ENCODE results near the gene LIMS1.
"Not testable (repeated sequence)": the region's sequence is repeated elsewhere in the genome, so short reads cannot be mapped to it uniquely, and the experiment has no call there.

LIMS1 gene

DNA sequence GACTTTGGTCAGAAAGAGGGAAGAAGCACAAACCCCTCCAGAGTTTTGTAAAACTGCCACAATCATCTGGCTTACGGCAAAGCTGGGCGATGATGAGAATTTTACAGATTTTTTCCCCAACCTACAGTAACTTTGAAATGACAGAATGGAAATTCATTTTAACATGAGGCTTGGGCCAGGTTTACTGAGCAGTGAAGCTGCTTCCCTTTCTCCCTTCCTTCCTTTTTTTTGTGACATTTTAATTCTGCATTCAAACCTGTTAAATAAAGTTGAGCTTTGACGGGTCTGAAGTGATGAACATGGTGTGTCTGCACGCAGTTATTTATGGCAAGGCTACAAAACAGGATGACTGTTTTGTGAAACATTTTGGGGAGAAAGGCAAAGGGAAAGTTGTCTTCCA is 123.2 kb downstream of the LIMS1 start:
- not testable (repeated sequence) for H2AFZ ChIP-seq (ENCODE audit: insufficient read depth, low read length, poor library complexity); H2BK12ac ChIP-seq (ENCODE audit: low read length); H2AK5ac ChIP-seq (ENCODE audit: low read length); DNase-seq; H3K23ac ChIP-seq (ENCODE audit: low read length); H4K12ac ChIP-seq (ENCODE audit: low read depth, low read length); H4K91ac ChIP-seq (ENCODE audit: low read depth, low read length); H2BK120ac ChIP-seq (ENCODE audit: insufficient read depth, low read length, poor library complexity); H3K79me2 ChIP-seq (ENCODE audit: control insufficient read depth, insufficient read depth, low read length, poor library complexity); H3K27me3 ChIP-seq (ENCODE audit: insufficient read depth, low read length); H3K9ac ChIP-seq (ENCODE audit: low read length); H2BK5ac ChIP-seq (ENCODE audit: low read depth, low read length, poor library complexity); H3K36me3 ChIP-seq (ENCODE audit: control insufficient read depth in 1 of 2, insufficient read depth in 2 of 2, low read length in 2 of 2); H4K8ac ChIP-seq (ENCODE audit: low read depth, low read length); H3K4ac ChIP-seq (ENCODE audit: low read depth, low read length); H3K18ac ChIP-seq (ENCODE audit: low read length); H3K4me1 ChIP-seq (ENCODE audit: control insufficient read depth in 1 of 2, insufficient read depth in 2 of 2, low read length in 2 of 2); H3K14ac ChIP-seq (ENCODE audit: low read length); H3K9me3 ChIP-seq (ENCODE audit: insufficient read depth, low read depth, low read length); H3K4me3 ChIP-seq (ENCODE audit: low read depth, low read length); H3K4me2 ChIP-seq (ENCODE audit: low read length); H3K79me1 ChIP-seq (ENCODE audit: low read length); H3K27ac ChIP-seq (ENCODE audit: low read depth, low read length)
- no CpG with 5 or more reads among the region's 4 CpGs for WGBS (ENCODE audit: extremely low coverage, insufficient coverage, insufficient read length)

DNA sequence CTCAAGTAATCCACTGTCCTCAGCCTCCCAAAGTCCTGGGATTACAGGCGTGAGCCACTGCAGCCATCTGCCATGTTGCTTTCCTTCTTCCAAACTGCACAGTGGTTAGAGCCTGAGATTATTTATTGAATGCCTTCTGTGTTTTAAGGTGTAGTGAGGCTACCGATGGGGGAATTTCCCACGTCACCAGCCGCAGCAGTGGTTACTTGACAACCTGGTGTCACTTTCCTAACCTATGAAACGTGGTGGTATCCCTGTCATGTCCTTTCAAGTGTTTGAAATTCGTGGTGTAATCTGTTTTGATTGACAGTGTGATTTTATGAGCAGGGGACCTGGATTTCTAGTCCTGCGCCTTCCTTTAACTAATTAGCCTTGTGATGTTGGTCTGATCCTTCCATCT is 124.3 kb downstream of the LIMS1 start:
- H2AFZ ChIP-seq (ENCODE audit: insufficient read depth, low read length, poor library complexity); H3K79me2 ChIP-seq (ENCODE audit: control insufficient read depth, insufficient read depth, low read length, poor library complexity); H3K23ac ChIP-seq (ENCODE audit: low read length); H3K4ac ChIP-seq (ENCODE audit: low read depth, low read length); H2AK5ac ChIP-seq (ENCODE audit: low read length); H2BK5ac ChIP-seq (ENCODE audit: low read depth, low read length, poor library complexity); DNase-seq; H3K4me1 ChIP-seq (ENCODE audit: control insufficient read depth in 1 of 2, insufficient read depth in 2 of 2, low read length in 2 of 2); H3K14ac ChIP-seq (ENCODE audit: low read length); H3K79me1 ChIP-seq (ENCODE audit: low read length); H4K12ac ChIP-seq (ENCODE audit: low read depth, low read length); H3K18ac ChIP-seq (ENCODE audit: low read length); H2BK12ac ChIP-seq (ENCODE audit: low read length); H2BK120ac ChIP-seq (ENCODE audit: insufficient read depth, low read length, poor library complexity); H4K91ac ChIP-seq (ENCODE audit: low read depth, low read length); H3K27ac ChIP-seq (ENCODE audit: low read depth, low read length); H4K8ac ChIP-seq (ENCODE audit: low read depth, low read length); H3K4me3 ChIP-seq (ENCODE audit: low read depth, low read length); H3K9me3 ChIP-seq (ENCODE audit: insufficient read depth, low read depth, low read length); H3K4me2 ChIP-seq (ENCODE audit: low read length); H3K9ac ChIP-seq (ENCODE audit: low read length); H3K27me3 ChIP-seq (ENCODE audit: insufficient read depth, low read length); H3K36me3 ChIP-seq (ENCODE audit: control insufficient read depth in 1 of 2, insufficient read depth in 2 of 2, low read length in 2 of 2): not testable (repeated sequence)
- WGBS (ENCODE audit: extremely low coverage, insufficient coverage, insufficient read length): no CpG with 5 or more reads among the region's 7 CpGs

DNA sequence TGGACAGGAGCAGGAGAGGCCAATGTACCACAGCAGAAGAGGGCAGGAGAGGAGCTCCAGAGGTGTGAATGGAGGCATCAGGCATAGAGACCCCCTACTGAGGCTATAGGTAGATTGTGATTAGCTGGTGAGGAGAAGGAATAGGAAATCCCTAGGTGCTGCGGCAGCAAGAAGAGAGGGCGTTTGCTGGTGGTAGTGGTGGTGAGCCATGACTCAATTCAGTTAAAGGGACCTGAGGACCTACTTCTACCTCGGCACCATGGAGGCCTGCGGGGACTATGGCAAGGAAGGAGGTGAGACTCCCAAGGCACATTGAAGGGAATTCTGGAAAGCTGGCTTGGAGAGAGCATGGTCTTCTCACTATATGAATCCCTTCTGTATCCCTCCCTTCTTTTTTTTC is 127.2 kb downstream of the LIMS1 start:
- not testable (repeated sequence) for DNase-seq; H3K4me2 ChIP-seq (ENCODE audit: low read length); H3K36me3 ChIP-seq (ENCODE audit: control insufficient read depth in 1 of 2, insufficient read depth in 2 of 2, low read length in 2 of 2); H2AFZ ChIP-seq (ENCODE audit: insufficient read depth, low read length, poor library complexity); H3K9ac ChIP-seq (ENCODE audit: low read length); H4K8ac ChIP-seq (ENCODE audit: low read depth, low read length); H3K4me1 ChIP-seq (ENCODE audit: control insufficient read depth in 1 of 2, insufficient read depth in 2 of 2, low read length in 2 of 2); H3K9me3 ChIP-seq (ENCODE audit: insufficient read depth, low read depth, low read length); H3K23ac ChIP-seq (ENCODE audit: low read length); H3K27ac ChIP-seq (ENCODE audit: low read depth, low read length); H3K27me3 ChIP-seq (ENCODE audit: insufficient read depth, low read length); H2BK120ac ChIP-seq (ENCODE audit: insufficient read depth, low read length, poor library complexity); H2BK12ac ChIP-seq (ENCODE audit: low read length); H2AK5ac ChIP-seq (ENCODE audit: low read length); H3K79me1 ChIP-seq (ENCODE audit: low read length); H3K18ac ChIP-seq (ENCODE audit: low read length); H3K4me3 ChIP-seq (ENCODE audit: low read depth, low read length); H3K4ac ChIP-seq (ENCODE audit: low read depth, low read length); H4K12ac ChIP-seq (ENCODE audit: low read depth, low read length); H3K14ac ChIP-seq (ENCODE audit: low read length); H2BK5ac ChIP-seq (ENCODE audit: low read depth, low read length, poor library complexity); H4K91ac ChIP-seq (ENCODE audit: low read depth, low read length); H3K79me2 ChIP-seq (ENCODE audit: control insufficient read depth, insufficient read depth, low read length, poor library complexity)
- WGBS (ENCODE audit: extremely low coverage, insufficient coverage, insufficient read length): no CpG with 5 or more reads among the region's 4 CpGs

DNA sequence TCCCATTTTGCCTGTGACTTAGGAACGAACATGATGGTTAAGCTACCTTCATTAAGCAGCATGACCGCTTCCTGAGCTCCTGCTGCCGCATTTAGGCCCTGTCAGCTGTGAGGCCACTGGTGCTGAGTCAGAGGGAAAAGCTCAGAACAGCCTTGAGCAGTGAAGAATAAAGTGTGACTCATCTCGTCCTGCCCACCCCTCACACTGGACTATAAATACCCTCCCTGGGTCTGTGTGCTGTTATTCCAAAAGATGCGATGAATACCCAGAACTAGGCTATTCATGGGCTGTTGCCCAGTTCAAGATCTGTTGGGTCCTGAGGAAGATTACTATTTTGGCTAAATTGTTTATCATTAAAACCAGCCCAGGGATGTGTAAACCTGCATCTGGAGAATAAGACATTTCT is 127.9 kb downstream of the LIMS1 start:
- H3K9me3 ChIP-seq (ENCODE audit: insufficient read depth, low read depth, low read length); H3K79me2 ChIP-seq (ENCODE audit: control insufficient read depth, insufficient read depth, low read length, poor library complexity); H2AK5ac ChIP-seq (ENCODE audit: low read length); H3K4me1 ChIP-seq (ENCODE audit: control insufficient read depth in 1 of 2, insufficient read depth in 2 of 2, low read length in 2 of 2); H3K36me3 ChIP-seq (ENCODE audit: control insufficient read depth in 1 of 2, insufficient read depth in 2 of 2, low read length in 2 of 2); H3K27ac ChIP-seq (ENCODE audit: low read depth, low read length); H2BK120ac ChIP-seq (ENCODE audit: insufficient read depth, low read length, poor library complexity); H2BK5ac ChIP-seq (ENCODE audit: low read depth, low read length, poor library complexity); H2BK12ac ChIP-seq (ENCODE audit: low read length); H3K18ac ChIP-seq (ENCODE audit: low read length); H3K9ac ChIP-seq (ENCODE audit: low read length); H4K91ac ChIP-seq (ENCODE audit: low read depth, low read length); H2AFZ ChIP-seq (ENCODE audit: insufficient read depth, low read length, poor library complexity); H3K4ac ChIP-seq (ENCODE audit: low read depth, low read length); H3K27me3 ChIP-seq (ENCODE audit: insufficient read depth, low read length); DNase-seq; H4K8ac ChIP-seq (ENCODE audit: low read depth, low read length); H3K23ac ChIP-seq (ENCODE audit: low read length); H4K12ac ChIP-seq (ENCODE audit: low read depth, low read length); H3K4me3 ChIP-seq (ENCODE audit: low read depth, low read length); H3K4me2 ChIP-seq (ENCODE audit: low read length); H3K79me1 ChIP-seq (ENCODE audit: low read length); H3K14ac ChIP-seq (ENCODE audit: low read length): not testable (repeated sequence)
- no CpG with 5 or more reads among the region's 5 CpGs for WGBS (ENCODE audit: extremely low coverage, insufficient coverage, insufficient read length)

Measured in trophoblast cell (in vitro differentiated cells and primary cell).